ENCODE measurements around the gene PHLDB2. TPM values are rescaled to one million over a fixed set of nuclear protein-coding genes. Genes with fewer than 3 reads are reported as not detected.
A peak's percentile ranks its signal among the peaks of the same experiment; 100 is the strongest.

Gene PHLDB2
- total RNA-seq, 1 donor from 2014 or later, result 59.1 TPM

DNA sequence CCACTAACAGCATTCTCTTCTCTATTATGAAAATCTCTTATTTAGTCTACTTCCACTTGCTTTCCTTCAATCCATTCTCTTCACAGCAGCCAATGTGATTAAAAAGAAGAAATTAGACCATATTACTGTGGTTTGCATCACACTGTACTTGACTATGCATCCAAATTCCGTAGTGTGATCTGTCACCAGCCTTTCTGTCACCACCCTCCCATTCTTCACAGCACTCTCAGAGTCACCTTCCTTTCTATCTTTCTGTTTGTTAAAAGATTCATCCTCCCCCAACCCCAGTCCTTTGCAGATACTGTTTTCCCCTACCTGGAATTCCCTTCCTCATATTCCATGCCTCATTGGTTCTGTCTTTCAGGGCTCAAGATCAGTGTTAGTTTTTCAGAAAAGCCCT lies 64.7 kb downstream of the PHLDB2 start:
- no peak for TF ChIP-seq CTCF (IDR thresholded peaks at IDR 0.05; ENCODE audit: unreplicated experiment)
- Mint-ChIP-seq H3K27ac (no peak overlapping the region), H3K4me1 (ENCODE audit: low read depth) (peaks cover 4% of the 10 kb centered on the region), H3K36me3 (ENCODE audit: insufficient read depth) (peaks cover 26% of the 10 kb centered on the region), H3K9me3 (ENCODE audit: low read depth) (no peaks in the 10 kb centered on the region), H3K27me3 (no peaks in the 10 kb centered on the region), H3K4me3 (ENCODE audit: low read depth) (no peak overlapping the region)
- DNase-seq (ENCODE audit: low spot score, unreplicated experiment), result no peak

- Mint-ChIP-seq H3K36me3 (ENCODE audit: insufficient read depth) (peaks cover 21% of the 10 kb centered on the region), H3K4me1 (ENCODE audit: low read depth) (peaks cover 4% of the 10 kb centered on the region), H3K27ac (no peak overlapping the region), H3K9me3 (ENCODE audit: low read depth) (no peaks in the 10 kb centered on the region), H3K4me3 (ENCODE audit: low read depth) (no peak overlapping the region), H3K27me3 (no peaks in the 10 kb centered on the region)
- DNase-seq (ENCODE audit: low spot score, unreplicated experiment), result no peak
- TF ChIP-seq CTCF (IDR thresholded peaks at IDR 0.05; ENCODE audit: unreplicated experiment), result no peak
These were observed 65.2 kb downstream of the PHLDB2 start for GRCh38 chr3:111924283-111924682.

GRCh38 chr3:111926266-111926676 lies 67.2 kb downstream of the PHLDB2 start:
- no peaks in the 10 kb centered on the region for H3K27me3 Mint-ChIP-seq
- peak overlapping the region; percentile 62 for H3K27ac Mint-ChIP-seq
- no peak overlapping the region for H3K4me3 Mint-ChIP-seq (ENCODE audit: low read depth)
- no peak for TF ChIP-seq CTCF (IDR thresholded peaks at IDR 0.05; ENCODE audit: unreplicated experiment)
- no peaks in the 10 kb centered on the region for H3K9me3 Mint-ChIP-seq (ENCODE audit: low read depth)
- H3K36me3 Mint-ChIP-seq (ENCODE audit: insufficient read depth), result peaks cover 11% of the 10 kb centered on the region
- H3K4me1 Mint-ChIP-seq (ENCODE audit: low read depth), result peaks cover 6% of the 10 kb centered on the region
- DNase-seq (ENCODE audit: low spot score, unreplicated experiment), result no peak

DNA sequence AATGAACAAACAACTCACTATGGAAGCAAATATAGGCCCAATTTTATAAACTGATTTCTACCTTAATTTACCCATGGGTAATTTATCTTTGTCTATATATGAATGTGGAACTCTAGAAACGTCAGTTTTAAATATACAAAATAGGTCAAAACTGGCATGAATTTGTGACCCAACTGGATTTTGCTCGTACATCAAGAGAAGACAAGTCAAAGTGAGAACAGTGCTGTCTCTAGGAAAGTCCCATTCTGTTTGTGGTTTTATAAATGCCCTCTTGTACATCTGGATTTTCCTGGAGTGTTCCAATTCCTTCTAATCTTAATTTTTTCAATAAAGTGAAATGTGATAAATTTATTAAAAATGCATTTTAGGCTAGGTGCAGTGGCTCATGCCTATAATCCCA lies 69.5 kb downstream of the PHLDB2 start:
- Mint-ChIP-seq H3K27ac (no peak overlapping the region), H3K36me3 (ENCODE audit: insufficient read depth) (peaks cover 5% of the 10 kb centered on the region), H3K9me3 (ENCODE audit: low read depth) (no peaks in the 10 kb centered on the region), H3K4me1 (ENCODE audit: low read depth) (peaks cover 6% of the 10 kb centered on the region), H3K4me3 (ENCODE audit: low read depth) (no peak overlapping the region), H3K27me3 (no peaks in the 10 kb centered on the region)
- DNase-seq (ENCODE audit: low spot score, unreplicated experiment), result no peak
- no peak for TF ChIP-seq CTCF (IDR thresholded peaks at IDR 0.05; ENCODE audit: unreplicated experiment)

GRCh38 chr3:111929484-111929883 lies 70.4 kb downstream of the PHLDB2 start:
- H3K27me3 Mint-ChIP-seq, result no peaks in the 10 kb centered on the region
- H3K27ac Mint-ChIP-seq, result peak overlapping the region; percentile 11
- no peak overlapping the region for H3K4me3 Mint-ChIP-seq (ENCODE audit: low read depth)
- H3K36me3 Mint-ChIP-seq (ENCODE audit: insufficient read depth), result peaks cover 9% of the 10 kb centered on the region
- TF ChIP-seq CTCF (IDR thresholded peaks at IDR 0.05; ENCODE audit: unreplicated experiment), result no peak
- DNase-seq (ENCODE audit: low spot score, unreplicated experiment), result no peak
- peaks cover 6% of the 10 kb centered on the region for H3K4me1 Mint-ChIP-seq (ENCODE audit: low read depth)
- no peaks in the 10 kb centered on the region for H3K9me3 Mint-ChIP-seq (ENCODE audit: low read depth)

All from progenitor cell of endocrine pancreas (in vitro differentiated cells).